Gastroesophageal sphincter (tissue), 3 donors: ENCODE data around the gene CD48.
"Not testable (repeated sequence)": the region's sequence is repeated elsewhere in the genome, so short reads cannot be mapped to it uniquely, and the experiment has no call there.

Experiments used
- CTCF ChIP-seq, 4 experiments: fragments of 200-600 bp in 2 of 4; fragments of 450-650 bp in 2 of 4; sonication (generic) in 1 of 4; IDR thresholded peaks; one replicate each; pipeline ENCODE4 v1.5.1; 2017 to 2019; ENCODE audit warnings: antibody characterized with exemption in 4 of 4, mild to moderate bottlenecking in 2 of 4, moderate library complexity in 2 of 4
- EP300 ChIP-seq: sonication (generic); formaldehyde crosslinking; IDR thresholded peaks from one replicate; pipeline ENCODE4 v1.6.1; 2017; ENCODE audit warnings: antibody characterized with exemption, mild to moderate bottlenecking
- POLR2A ChIP-seq, 2 donors: fragments of 450-650 bp; IDR thresholded peaks; one replicate each; pipeline ENCODE4 v1.6.1; 2017; ENCODE audit warnings: antibody characterized with exemption in 2 of 2, mild to moderate bottlenecking in 2 of 2, moderate library complexity in 1 of 2
- POLR2AphosphoS5 ChIP-seq: sonication (generic); formaldehyde crosslinking; IDR thresholded peaks from one replicate; pipeline ENCODE4 v1.6.1; 2017; ENCODE audit warnings: antibody characterized with exemption

- TF ChIP-seq POLR2A (IDR thresholded peaks at IDR 0.05); CTCF (IDR thresholded peaks at IDR 0.05); POLR2AphosphoS5; EP300: not testable (repeated sequence)
These were observed 981 bp upstream of the CD48 start for GRCh38 chr1:160712525-160713080.
